H1 (cell line): ENCODE measurements around the gene TUBE1. TPM values are rescaled to one million over a fixed set of nuclear protein-coding genes. Genes with fewer than 3 reads are reported as not detected.

Experiments
- POLR2AphosphoS5 ChIP-seq: IDR thresholded peaks from 2 replicates; pipeline ENCODE4 v1.6.1; 2011; ENCODE audit warnings: low read depth, low read length
- SP2 ChIP-seq: IDR thresholded peaks from 2 replicates; pipeline ENCODE4 v1.6.1; 2012; ENCODE audit warnings: mild to moderate bottlenecking, low read length, inconsistent platforms
- SP4 ChIP-seq: IDR thresholded peaks from 2 replicates; pipeline ENCODE4 v1.6.1; 2012; ENCODE audit warnings: low read length, inconsistent platforms
- polyA plus RNA-seq, 7 experiments: library from polyadenylated mRNA; depleted of rRNA in 3 of 7; stranded (reverse) in 5 of 7; unstranded in 2 of 7; fragments of >200 nt in 5 of 7; fragments of 200-250 nt in 2 of 7; gene quantifications; 1 replicate in 5 of 7; 2 replicates in 1 of 7; 4 replicates in 1 of 7; pipeline versions ENCODE4 v1.2.1 to v1.2.3, GENCODE V29; 2011 to 2013; ENCODE audit warnings: missing spikeins in 2 of 7, mixed read lengths in 2 of 7
- total RNA-seq: library from RNA; stranded (reverse); fragmentation: NEBNext Ultra II Directional; extraction: Animal tissue kit (Norgen Biotek cat#: 25700); gene quantifications from 2 replicates; pipeline ENCODE4 v1.2.1, GENCODE V29; 2021
- TF ChIP-seq, protein P1 (sequence below): IDR thresholded peaks from 2 replicates; pipeline ENCODE4 v1.6.1; 2012; ENCODE audit warnings: low read length, inconsistent platforms
- TF ChIP-seq, protein P2 (sequence below): fragments of 300-600 bp; sonication (generic); IDR thresholded peaks from 2 replicates; pipeline ENCODE4 v1.7.1; 2012; ENCODE audit warnings: low read length, moderate library complexity, mild to moderate bottlenecking, inconsistent platforms; ENCODE audit not compliant: insufficient replicate concordance

Gene TUBE1
- total and polyA plus RNA-seq, 2 of the 8 experiments (the other 6 are each of a cell fraction or from before 2014, with no cell fraction given) = 8.0 to 15.9 TPM

DNA sequence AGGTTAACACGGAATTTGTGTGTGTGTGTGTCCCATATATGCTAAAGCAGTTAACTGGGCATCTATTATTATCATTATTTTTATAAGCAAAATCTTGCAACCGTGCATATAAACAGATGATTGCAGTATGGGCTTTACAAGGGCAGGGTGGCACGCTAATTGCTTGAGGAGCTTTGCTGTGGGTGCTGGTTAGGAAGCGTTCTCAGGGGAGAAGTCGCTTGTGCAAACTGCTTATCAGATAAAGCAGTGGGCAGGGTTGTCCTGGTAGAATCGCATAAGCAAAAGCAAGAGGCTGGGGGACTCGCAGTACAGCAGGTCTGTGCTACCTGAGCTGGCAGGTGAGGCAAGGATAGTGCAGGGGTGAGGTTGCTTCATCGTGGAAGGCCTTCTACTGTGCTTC, 43.1 kb downstream of the TUBE1 start (continued):
- TF ChIP-seq, protein P1, sequence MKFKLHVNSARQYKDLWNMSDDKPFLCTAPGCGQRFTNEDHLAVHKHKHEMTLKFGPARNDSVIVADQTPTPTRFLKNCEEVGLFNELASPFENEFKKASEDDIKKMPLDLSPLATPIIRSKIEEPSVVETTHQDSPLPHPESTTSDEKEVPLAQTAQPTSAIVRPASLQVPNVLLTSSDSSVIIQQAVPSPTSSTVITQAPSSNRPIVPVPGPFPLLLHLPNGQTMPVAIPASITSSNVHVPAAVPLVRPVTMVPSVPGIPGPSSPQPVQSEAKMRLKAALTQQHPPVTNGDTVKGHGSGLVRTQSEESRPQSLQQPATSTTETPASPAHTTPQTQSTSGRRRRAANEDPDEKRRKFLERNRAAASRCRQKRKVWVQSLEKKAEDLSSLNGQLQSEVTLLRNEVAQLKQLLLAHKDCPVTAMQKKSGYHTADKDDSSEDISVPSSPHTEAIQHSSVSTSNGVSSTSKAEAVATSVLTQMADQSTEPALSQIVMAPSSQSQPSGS = no peak
- TF ChIP-seq SP2 (no peak), SP4 (no peak), POLR2AphosphoS5 (no peak)
- TF ChIP-seq, protein P2, sequence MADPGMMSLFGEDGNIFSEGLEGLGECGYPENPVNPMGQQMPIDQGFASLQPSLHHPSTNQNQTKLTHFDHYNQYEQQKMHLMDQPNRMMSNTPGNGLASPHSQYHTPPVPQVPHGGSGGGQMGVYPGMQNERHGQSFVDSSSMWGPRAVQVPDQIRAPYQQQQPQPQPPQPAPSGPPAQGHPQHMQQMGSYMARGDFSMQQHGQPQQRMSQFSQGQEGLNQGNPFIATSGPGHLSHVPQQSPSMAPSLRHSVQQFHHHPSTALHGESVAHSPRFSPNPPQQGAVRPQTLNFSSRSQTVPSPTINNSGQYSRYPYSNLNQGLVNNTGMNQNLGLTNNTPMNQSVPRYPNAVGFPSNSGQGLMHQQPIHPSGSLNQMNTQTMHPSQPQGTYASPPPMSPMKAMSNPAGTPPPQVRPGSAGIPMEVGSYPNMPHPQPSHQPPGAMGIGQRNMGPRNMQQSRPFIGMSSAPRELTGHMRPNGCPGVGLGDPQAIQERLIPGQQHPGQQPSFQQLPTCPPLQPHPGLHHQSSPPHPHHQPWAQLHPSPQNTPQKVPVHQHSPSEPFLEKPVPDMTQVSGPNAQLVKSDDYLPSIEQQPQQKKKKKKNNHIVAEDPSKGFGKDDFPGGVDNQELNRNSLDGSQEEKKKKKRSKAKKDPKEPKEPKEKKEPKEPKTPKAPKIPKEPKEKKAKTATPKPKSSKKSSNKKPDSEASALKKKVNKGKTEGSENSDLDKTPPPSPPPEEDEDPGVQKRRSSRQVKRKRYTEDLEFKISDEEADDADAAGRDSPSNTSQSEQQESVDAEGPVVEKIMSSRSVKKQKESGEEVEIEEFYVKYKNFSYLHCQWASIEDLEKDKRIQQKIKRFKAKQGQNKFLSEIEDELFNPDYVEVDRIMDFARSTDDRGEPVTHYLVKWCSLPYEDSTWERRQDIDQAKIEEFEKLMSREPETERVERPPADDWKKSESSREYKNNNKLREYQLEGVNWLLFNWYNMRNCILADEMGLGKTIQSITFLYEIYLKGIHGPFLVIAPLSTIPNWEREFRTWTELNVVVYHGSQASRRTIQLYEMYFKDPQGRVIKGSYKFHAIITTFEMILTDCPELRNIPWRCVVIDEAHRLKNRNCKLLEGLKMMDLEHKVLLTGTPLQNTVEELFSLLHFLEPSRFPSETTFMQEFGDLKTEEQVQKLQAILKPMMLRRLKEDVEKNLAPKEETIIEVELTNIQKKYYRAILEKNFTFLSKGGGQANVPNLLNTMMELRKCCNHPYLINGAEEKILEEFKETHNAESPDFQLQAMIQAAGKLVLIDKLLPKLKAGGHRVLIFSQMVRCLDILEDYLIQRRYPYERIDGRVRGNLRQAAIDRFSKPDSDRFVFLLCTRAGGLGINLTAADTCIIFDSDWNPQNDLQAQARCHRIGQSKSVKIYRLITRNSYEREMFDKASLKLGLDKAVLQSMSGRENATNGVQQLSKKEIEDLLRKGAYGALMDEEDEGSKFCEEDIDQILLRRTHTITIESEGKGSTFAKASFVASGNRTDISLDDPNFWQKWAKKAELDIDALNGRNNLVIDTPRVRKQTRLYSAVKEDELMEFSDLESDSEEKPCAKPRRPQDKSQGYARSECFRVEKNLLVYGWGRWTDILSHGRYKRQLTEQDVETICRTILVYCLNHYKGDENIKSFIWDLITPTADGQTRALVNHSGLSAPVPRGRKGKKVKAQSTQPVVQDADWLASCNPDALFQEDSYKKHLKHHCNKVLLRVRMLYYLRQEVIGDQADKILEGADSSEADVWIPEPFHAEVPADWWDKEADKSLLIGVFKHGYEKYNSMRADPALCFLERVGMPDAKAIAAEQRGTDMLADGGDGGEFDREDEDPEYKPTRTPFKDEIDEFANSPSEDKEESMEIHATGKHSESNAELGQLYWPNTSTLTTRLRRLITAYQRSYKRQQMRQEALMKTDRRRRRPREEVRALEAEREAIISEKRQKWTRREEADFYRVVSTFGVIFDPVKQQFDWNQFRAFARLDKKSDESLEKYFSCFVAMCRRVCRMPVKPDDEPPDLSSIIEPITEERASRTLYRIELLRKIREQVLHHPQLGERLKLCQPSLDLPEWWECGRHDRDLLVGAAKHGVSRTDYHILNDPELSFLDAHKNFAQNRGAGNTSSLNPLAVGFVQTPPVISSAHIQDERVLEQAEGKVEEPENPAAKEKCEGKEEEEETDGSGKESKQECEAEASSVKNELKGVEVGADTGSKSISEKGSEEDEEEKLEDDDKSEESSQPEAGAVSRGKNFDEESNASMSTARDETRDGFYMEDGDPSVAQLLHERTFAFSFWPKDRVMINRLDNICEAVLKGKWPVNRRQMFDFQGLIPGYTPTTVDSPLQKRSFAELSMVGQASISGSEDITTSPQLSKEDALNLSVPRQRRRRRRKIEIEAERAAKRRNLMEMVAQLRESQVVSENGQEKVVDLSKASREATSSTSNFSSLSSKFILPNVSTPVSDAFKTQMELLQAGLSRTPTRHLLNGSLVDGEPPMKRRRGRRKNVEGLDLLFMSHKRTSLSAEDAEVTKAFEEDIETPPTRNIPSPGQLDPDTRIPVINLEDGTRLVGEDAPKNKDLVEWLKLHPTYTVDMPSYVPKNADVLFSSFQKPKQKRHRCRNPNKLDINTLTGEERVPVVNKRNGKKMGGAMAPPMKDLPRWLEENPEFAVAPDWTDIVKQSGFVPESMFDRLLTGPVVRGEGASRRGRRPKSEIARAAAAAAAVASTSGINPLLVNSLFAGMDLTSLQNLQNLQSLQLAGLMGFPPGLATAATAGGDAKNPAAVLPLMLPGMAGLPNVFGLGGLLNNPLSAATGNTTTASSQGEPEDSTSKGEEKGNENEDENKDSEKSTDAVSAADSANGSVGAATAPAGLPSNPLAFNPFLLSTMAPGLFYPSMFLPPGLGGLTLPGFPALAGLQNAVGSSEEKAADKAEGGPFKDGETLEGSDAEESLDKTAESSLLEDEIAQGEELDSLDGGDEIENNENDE = no peak
